Measurements from ENCODE around the gene MYL6B. TPM values are rescaled to one million over a fixed set of nuclear protein-coding genes. Genes with fewer than 3 reads are reported as not detected.
"Not testable (repeated sequence)": the region's sequence is repeated elsewhere in the genome, so short reads cannot be mapped to it uniquely, and the experiment has no call there.

The MYL6B gene
- total RNA-seq, 4 donors from 2014 or later, result 43.5 to 80.4 (median 59.1) TPM

DNA sequence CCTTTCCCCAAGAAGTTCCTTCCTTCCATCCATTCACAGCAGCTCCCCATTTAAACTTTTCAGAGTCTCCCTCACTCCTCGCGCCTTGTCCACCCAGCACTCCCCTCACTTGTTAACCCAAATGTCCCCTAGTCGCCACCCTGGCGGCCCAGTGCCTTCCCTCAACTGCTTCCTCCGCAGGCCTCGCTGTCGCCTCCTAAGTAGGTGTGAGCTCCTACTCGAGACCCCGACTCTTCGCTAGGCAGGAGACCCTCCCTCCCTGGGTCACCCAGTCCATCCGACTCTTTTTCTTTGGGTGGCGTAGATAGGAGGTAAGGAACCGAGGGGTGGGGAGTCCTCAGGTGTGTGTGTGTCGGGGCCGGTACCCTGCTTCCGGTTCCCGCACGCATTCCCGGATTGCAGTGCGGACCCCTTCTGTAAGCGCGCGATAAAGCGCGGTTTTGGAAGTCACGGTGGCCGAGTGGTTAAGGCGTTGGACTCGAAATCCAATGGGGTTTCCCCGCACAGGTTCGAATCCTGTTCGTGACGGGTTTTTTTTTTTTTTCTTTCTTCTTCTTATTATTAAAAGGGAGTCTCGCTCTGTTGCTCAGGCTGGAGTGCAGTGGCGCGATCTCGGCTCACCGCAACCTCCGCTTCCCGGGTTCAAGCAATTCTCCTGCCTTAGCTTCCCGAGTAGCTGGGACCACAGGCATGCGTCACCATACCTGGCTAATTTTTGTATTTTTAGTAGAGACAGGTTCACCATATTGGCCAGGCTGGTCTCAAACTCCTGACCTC, 37.7 kb downstream of the MYL6B start:
- H3K27ac ChIP-seq, result peak overlapping the region; percentile 91 to 95 (median 94)
- H3K36me3 ChIP-seq, result peaks cover 0 to 23% (median under 1%) of the 10 kb centered on the region in 3 donors
- H3K4me1 ChIP-seq, result peaks cover 0 to 32% (median 16%) of the 10 kb centered on the region in 4 donors
- peak overlapping the region; percentile 37 to 92 (median 89) for H3K4me3 ChIP-seq
- H3K27me3 ChIP-seq, result no peaks in the 10 kb centered on the region
- TF ChIP-seq EP300 (IDR thresholded peaks at IDR 0.05) (no peak), POLR2A (IDR thresholded peaks at IDR 0.05) (no peak)
- TF ChIP-seq, protein P1, sequence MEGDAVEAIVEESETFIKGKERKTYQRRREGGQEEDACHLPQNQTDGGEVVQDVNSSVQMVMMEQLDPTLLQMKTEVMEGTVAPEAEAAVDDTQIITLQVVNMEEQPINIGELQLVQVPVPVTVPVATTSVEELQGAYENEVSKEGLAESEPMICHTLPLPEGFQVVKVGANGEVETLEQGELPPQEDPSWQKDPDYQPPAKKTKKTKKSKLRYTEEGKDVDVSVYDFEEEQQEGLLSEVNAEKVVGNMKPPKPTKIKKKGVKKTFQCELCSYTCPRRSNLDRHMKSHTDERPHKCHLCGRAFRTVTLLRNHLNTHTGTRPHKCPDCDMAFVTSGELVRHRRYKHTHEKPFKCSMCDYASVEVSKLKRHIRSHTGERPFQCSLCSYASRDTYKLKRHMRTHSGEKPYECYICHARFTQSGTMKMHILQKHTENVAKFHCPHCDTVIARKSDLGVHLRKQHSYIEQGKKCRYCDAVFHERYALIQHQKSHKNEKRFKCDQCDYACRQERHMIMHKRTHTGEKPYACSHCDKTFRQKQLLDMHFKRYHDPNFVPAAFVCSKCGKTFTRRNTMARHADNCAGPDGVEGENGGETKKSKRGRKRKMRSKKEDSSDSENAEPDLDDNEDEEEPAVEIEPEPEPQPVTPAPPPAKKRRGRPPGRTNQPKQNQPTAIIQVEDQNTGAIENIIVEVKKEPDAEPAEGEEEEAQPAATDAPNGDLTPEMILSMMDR (IDR thresholded peaks at IDR 0.05), result no peak
- 2% methylated on average over 42 of the region's 42 CpGs for WGBS, 2 donors
- no peaks in the 10 kb centered on the region for H3K9me3 ChIP-seq
- peak; percentile 69 to 89 for DNase-seq (ENCODE audit: low spot score in 2 of 2)

DNA sequence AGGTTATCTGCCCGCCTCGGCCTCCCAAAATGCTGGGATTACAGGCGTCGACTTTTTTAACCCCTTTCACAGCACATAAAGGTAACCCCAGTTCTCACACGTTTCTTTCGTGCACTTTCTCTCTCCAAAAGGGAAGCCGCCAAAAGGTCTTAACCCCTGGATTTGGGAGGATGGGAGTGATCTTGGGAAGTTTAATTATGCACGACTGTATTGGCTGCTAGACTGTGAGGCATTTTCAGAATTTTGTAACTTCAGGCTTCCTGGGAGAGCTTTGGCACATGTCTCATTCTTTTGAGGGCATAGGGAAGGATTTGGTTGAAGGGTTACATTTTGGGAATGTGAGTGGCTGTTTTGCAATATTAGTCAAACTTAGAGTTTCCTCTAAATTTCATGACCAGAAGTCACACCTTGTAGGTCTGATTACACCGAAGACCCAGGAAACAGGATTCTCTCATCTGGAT, 38.3 kb downstream of the MYL6B start:
- Histone ChIP-seq H3K27me3 (no peaks in the 10 kb centered on the region), H3K4me1 (peaks cover 0 to 32% (median 16%) of the 10 kb centered on the region in 4 donors), H3K4me3 (peak overlapping the region; percentile 37 to 92 (median 89)), H3K27ac (peak overlapping the region; percentile 91 to 95 (median 94)), H3K9me3 (no peaks in the 10 kb centered on the region), H3K36me3 (peaks cover 0 to 17% (median 0%) of the 10 kb centered on the region in 3 donors)
- WGBS, 2 donors, result 17 to 18% methylated on average over 9 of the region's 9 CpGs
- TF ChIP-seq POLR2A (IDR thresholded peaks at IDR 0.05) (no peak), EP300 (IDR thresholded peaks at IDR 0.05) (no peak)
- TF ChIP-seq, protein P1 (IDR thresholded peaks at IDR 0.05), result no peak
- no peak for DNase-seq (ENCODE audit: low spot score in 2 of 2)

DNA sequence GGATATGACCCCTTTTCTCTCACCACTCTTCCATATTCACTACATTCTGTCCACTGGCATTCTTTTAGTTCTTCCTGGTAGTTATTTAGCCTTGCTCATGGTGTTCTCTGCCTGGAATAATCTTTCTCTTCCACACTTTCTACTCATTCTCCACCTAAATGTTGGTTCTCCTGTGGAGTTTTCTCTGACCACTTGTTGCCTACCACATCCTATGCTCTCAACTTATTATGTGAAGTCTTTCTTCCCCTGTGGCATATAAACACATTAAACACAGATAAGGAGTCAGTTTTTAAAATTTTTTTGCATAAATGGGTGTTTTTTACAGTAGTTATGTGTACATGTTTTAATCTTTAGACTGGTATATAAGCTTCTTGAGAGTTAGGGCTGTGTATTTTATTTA, 40.2 kb downstream of the MYL6B start:
- Histone ChIP-seq H3K27ac (no peak overlapping the region), H3K4me1 (peaks cover 0 to 26% (median 10%) of the 10 kb centered on the region in 4 donors), H3K9me3 (no peaks in the 10 kb centered on the region), H3K27me3 (no peaks in the 10 kb centered on the region), H3K4me3 (no peak overlapping the region), H3K36me3 (no peaks in the 10 kb centered on the region)
- TF ChIP-seq POLR2A (IDR thresholded peaks at IDR 0.05) (no peak), EP300 (IDR thresholded peaks at IDR 0.05) (no peak)
- TF ChIP-seq, protein P1 (IDR thresholded peaks at IDR 0.05), result no peak
- no peak for DNase-seq (ENCODE audit: low spot score in 2 of 2)

DNA sequence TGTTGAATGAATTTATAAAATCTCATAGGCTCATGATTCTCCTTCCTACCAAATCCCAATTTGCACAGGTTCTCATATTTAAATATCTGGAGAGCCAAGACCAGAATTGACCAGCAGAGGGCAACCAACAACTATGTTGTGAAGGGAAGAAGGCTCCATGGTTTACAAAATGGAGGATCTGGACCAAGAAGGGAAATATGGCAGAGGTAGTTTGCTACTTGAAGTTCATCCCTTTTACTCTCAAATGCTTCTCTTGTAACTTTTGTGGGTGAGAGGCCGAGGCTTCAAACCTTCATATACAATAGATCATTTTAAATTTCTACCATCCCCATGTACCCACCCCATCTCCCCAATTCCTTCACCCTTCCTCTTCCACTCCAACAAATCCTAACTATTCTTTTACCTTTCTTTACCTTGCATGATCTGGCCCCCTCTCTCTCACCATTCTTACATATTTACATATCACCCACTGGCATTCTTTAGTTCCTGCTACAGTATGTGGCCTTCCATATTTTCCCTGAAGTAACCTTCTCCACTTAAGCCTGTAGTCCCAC, 40.7 kb downstream of the MYL6B start:
- H3K36me3 ChIP-seq, result no peaks in the 10 kb centered on the region

DNA sequence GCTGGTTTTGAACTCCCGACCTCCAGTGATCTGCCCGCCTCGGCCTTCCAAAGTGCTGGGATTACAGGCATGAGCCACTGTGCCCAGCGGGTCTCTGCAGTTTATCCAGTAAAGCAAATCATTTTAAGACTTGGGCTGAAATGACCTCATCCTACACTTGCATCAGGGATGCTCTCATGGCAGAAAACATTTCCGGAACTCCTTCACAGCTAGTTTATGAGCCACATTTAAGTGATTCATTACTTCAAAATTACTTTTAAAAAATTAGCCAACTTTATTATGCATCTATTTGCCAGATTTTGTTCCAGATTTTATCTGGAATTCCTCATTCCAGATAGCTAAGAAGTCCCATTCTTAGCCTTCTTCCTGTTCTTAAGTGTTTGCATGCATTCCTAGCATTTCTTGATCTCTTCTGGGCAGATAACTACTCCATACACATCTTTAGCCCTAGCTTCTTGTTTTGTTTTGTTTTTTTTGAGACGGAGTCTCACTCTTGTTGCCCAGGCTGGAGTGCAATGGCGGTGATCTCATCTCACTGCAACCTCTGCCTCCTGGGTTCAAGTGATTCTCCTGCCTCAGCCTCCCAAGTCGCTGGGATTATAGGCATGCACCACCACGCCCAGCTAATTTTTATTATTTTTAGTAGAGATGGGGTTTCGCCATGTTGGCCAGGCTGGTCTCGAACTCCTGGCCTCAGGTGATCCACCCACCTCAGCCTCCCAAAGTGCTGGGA, 44.6 kb downstream of the MYL6B start:
- DNase-seq (ENCODE audit: low spot score in 2 of 2); H3K4me3 ChIP-seq; H3K4me1 ChIP-seq; H3K9me3 ChIP-seq; H3K27me3 ChIP-seq; H3K36me3 ChIP-seq; H3K27ac ChIP-seq: not testable (repeated sequence)
- WGBS, 2 donors, result 57 to 58% methylated on average over 11 of the region's 11 CpGs

More for the DNA sequence above, 40.7 kb downstream of the MYL6B start:
- 30 to 53% methylated on average over 1 of the region's 1 CpG for WGBS, 2 donors
- Histone ChIP-seq H3K4me3 (no peak overlapping the region), H3K9me3 (no peaks in the 10 kb centered on the region), H3K27me3 (no peaks in the 10 kb centered on the region), H3K4me1 (peaks cover 0 to 21% (median 5%) of the 10 kb centered on the region in 4 donors), H3K27ac (no peak overlapping the region)
- DNase-seq (ENCODE audit: low spot score in 2 of 2), result peak; percentile 68 to 97
- TF ChIP-seq EP300 (IDR thresholded peaks at IDR 0.05) (peak in 1 of 2 donors; percentile 44), POLR2A (IDR thresholded peaks at IDR 0.05) (no peak)
- TF ChIP-seq, protein P1 (IDR thresholded peaks at IDR 0.05), result peak; percentile 62 to 89 (median 82)

All from tibial nerve (tissue), 4 donors.